ENCODE results near the gene VPS39. TPM values are rescaled to one million over a fixed set of nuclear protein-coding genes. Genes with fewer than 3 reads are reported as not detected.

VPS39 gene
- total and polyA plus RNA-seq, 7 experiments from 2014 or later, result 31.8 to 115 (median 90.4) TPM

GRCh38 chr15:42154212-42154941 lies 53.7 kb downstream of the VPS39 start:
- no peak overlapping the region for H3K4me3 ChIP-seq (ENCODE audit: low read length)
- ChIA-PET POLR2A (interaction anchor here (0.7 kb wide), 1 partner anchor 21 kb away, joined by 3 read pairs; no protein-coding TSS in a partner anchor), CTCF (no interaction called here)

GRCh38 chr15:42153874-42154211 lies 54.3 kb downstream of the VPS39 start:
- intact Hi-C loops (cut with micrococcal nuclease), result no loop called here
- CTCF ChIA-PET, result no interaction called here
- H3K4me3 ChIP-seq (ENCODE audit: low read length), result no peak overlapping the region

More at GRCh38 chr15:42154212-42154941, 53.7 kb downstream of the VPS39 start:
- Mint-ChIP-seq H3K9me3 (no peaks in the 10 kb centered on the region), H3K27me3 (no peaks in the 10 kb centered on the region), H3K4me3 (no peak overlapping the region), H3K36me3 (peaks cover 0 to 5% (median 0%) of the 10 kb centered on the region in 5 donors), H3K4me1 (peaks cover 0 to 4% (median 0%) of the 10 kb centered on the region in 7 donors), H3K27ac (no peak overlapping the region)
- H3K27ac ChIP-seq (ENCODE audit: low read depth, low read length), result no peak overlapping the region
- no peaks in the 10 kb centered on the region for H3K4me1 ChIP-seq (ENCODE audit: control insufficient read depth in 2 of 2, insufficient read depth in 2 of 2, low read length in 2 of 2)
- ATAC-seq (no peak), DNase-seq (no peak)
- intact Hi-C loops (cut with micrococcal nuclease), result no loop called here
- no peaks in the 10 kb centered on the region for H3K27me3 ChIP-seq (ENCODE audit: control insufficient read depth in 2 of 2, insufficient read depth in 2 of 2, low read length in 2 of 2)
- H3K9me3 ChIP-seq (ENCODE audit: control insufficient read depth in 2 of 3, low read length in 3 of 3), result no peaks in the 10 kb centered on the region
- peaks cover 0 to 9% (median 0%) of the 10 kb centered on the region in 3 experiments for H3K36me3 ChIP-seq (ENCODE audit: control insufficient read depth in 2 of 3, insufficient read depth in 3 of 3, low read length in 3 of 3)

GRCh38 chr15:42152921-42153698 lies 55.0 kb downstream of the VPS39 start:
- intact Hi-C loops (cut with micrococcal nuclease), result no loop called here
- H3K4me1 Mint-ChIP-seq, result no peaks in the 10 kb centered on the region
- ChIA-PET CTCF (no interaction called here), POLR2A (interaction anchor here (0.7 kb wide), 1 partner anchor 19 kb away, joined by 3 read pairs; no protein-coding TSS in a partner anchor)
- ATAC-seq (no peak), DNase-seq (no peak)
- H3K27me3 Mint-ChIP-seq, result no peaks in the 10 kb centered on the region
- H3K27ac ChIP-seq (ENCODE audit: low read depth, low read length), result no peak overlapping the region
- no peak overlapping the region for H3K4me3 Mint-ChIP-seq
- no peak overlapping the region for H3K27ac Mint-ChIP-seq
- no peaks in the 10 kb centered on the region for H3K36me3 ChIP-seq (ENCODE audit: control insufficient read depth in 2 of 3, insufficient read depth in 3 of 3, low read length in 3 of 3)
- no peaks in the 10 kb centered on the region for H3K36me3 Mint-ChIP-seq
- no peaks in the 10 kb centered on the region for H3K27me3 ChIP-seq (ENCODE audit: control insufficient read depth in 2 of 2, insufficient read depth in 2 of 2, low read length in 2 of 2)
- H3K9me3 ChIP-seq (ENCODE audit: control insufficient read depth in 2 of 3, low read length in 3 of 3), result no peaks in the 10 kb centered on the region
- no peaks in the 10 kb centered on the region for H3K4me1 ChIP-seq (ENCODE audit: control insufficient read depth in 2 of 2, insufficient read depth in 2 of 2, low read length in 2 of 2)
- no peaks in the 10 kb centered on the region for H3K9me3 Mint-ChIP-seq
- no peak overlapping the region for H3K4me3 ChIP-seq (ENCODE audit: low read length)

More at GRCh38 chr15:42153874-42154211, 54.3 kb downstream of the VPS39 start:
- Mint-ChIP-seq H3K4me3 (no peak overlapping the region), H3K27me3 (no peaks in the 10 kb centered on the region), H3K9me3 (no peaks in the 10 kb centered on the region), H3K4me1 (peaks cover 0 to 4% (median 0%) of the 10 kb centered on the region in 7 donors), H3K36me3 (peaks cover 0 to 5% (median 0%) of the 10 kb centered on the region in 5 donors), H3K27ac (no peak overlapping the region)
- POLR2A ChIA-PET, result interaction anchor here (0.7 kb wide), 1 partner anchor 20 kb away, joined by 3 read pairs; no protein-coding TSS in a partner anchor
- H3K27me3 ChIP-seq (ENCODE audit: control insufficient read depth in 2 of 2, insufficient read depth in 2 of 2, low read length in 2 of 2), result no peaks in the 10 kb centered on the region
- H3K4me1 ChIP-seq (ENCODE audit: control insufficient read depth in 2 of 2, insufficient read depth in 2 of 2, low read length in 2 of 2), result no peaks in the 10 kb centered on the region
- ATAC-seq, result no peak
- no peak for DNase-seq
- peaks cover 0 to 3% (median 0%) of the 10 kb centered on the region in 3 experiments for H3K36me3 ChIP-seq (ENCODE audit: control insufficient read depth in 2 of 3, insufficient read depth in 3 of 3, low read length in 3 of 3)
- no peak overlapping the region for H3K27ac ChIP-seq (ENCODE audit: low read depth, low read length)
- no peaks in the 10 kb centered on the region for H3K9me3 ChIP-seq (ENCODE audit: control insufficient read depth in 2 of 3, low read length in 3 of 3)

GRCh38 chr15:42152196-42152920 lies 55.7 kb downstream of the VPS39 start:
- H3K27me3 Mint-ChIP-seq, result no peaks in the 10 kb centered on the region
- intact Hi-C loops (cut with micrococcal nuclease), result no loop called here
- H3K27ac Mint-ChIP-seq, result no peak overlapping the region
- Histone ChIP-seq H3K27me3 (ENCODE audit: control insufficient read depth in 2 of 2, insufficient read depth in 2 of 2, low read length in 2 of 2) (no peaks in the 10 kb centered on the region), H3K4me1 (ENCODE audit: control insufficient read depth in 2 of 2, insufficient read depth in 2 of 2, low read length in 2 of 2) (no peaks in the 10 kb centered on the region), H3K36me3 (ENCODE audit: control insufficient read depth in 2 of 3, insufficient read depth in 3 of 3, low read length in 3 of 3) (no peaks in the 10 kb centered on the region), H3K27ac (ENCODE audit: low read depth, low read length) (no peak overlapping the region), H3K9me3 (ENCODE audit: control insufficient read depth in 2 of 3, low read length in 3 of 3) (no peaks in the 10 kb centered on the region), H3K4me3 (ENCODE audit: low read length) (no peak overlapping the region)
- no peaks in the 10 kb centered on the region for H3K9me3 Mint-ChIP-seq
- ATAC-seq, result peak; percentile 61
- no peaks in the 10 kb centered on the region for H3K36me3 Mint-ChIP-seq
- no peak for DNase-seq
- ChIA-PET POLR2A (no interaction called here), CTCF (no interaction called here)
- H3K4me1 Mint-ChIP-seq, result no peaks in the 10 kb centered on the region
- no peak overlapping the region for H3K4me3 Mint-ChIP-seq

- H3K4me3 ChIP-seq (ENCODE audit: low read length), result no peak overlapping the region
- no peak overlapping the region for H3K27ac ChIP-seq (ENCODE audit: low read depth, low read length)
- intact Hi-C loops (cut with micrococcal nuclease), result no loop called here
- DNase-seq, result no peak
- H3K36me3 ChIP-seq (ENCODE audit: control insufficient read depth in 2 of 3, insufficient read depth in 3 of 3, low read length in 3 of 3), result no peaks in the 10 kb centered on the region
- Mint-ChIP-seq H3K27ac (peak overlapping the region in 1 of 9 donors; percentile 18), H3K4me1 (no peaks in the 10 kb centered on the region), H3K9me3 (no peaks in the 10 kb centered on the region), H3K4me3 (no peak overlapping the region), H3K27me3 (no peaks in the 10 kb centered on the region), H3K36me3 (no peaks in the 10 kb centered on the region)
- ATAC-seq, result no peak
- CTCF ChIA-PET, result no interaction called here
- H3K27me3 ChIP-seq (ENCODE audit: control insufficient read depth in 2 of 2, insufficient read depth in 2 of 2, low read length in 2 of 2), result no peaks in the 10 kb centered on the region
- no peaks in the 10 kb centered on the region for H3K9me3 ChIP-seq (ENCODE audit: control insufficient read depth in 2 of 3, low read length in 3 of 3)
- no peaks in the 10 kb centered on the region for H3K4me1 ChIP-seq (ENCODE audit: control insufficient read depth in 2 of 2, insufficient read depth in 2 of 2, low read length in 2 of 2)
- POLR2A ChIA-PET, result no interaction called here
These were observed 56.4 kb downstream of the VPS39 start for GRCh38 chr15:42151736-42152135.

- intact Hi-C loops (cut with micrococcal nuclease), result no loop called here
- H3K4me1 ChIP-seq (ENCODE audit: control insufficient read depth in 2 of 2, insufficient read depth in 2 of 2, low read length in 2 of 2), result no peaks in the 10 kb centered on the region
- Mint-ChIP-seq H3K4me3 (no peak overlapping the region), H3K4me1 (no peaks in the 10 kb centered on the region), H3K9me3 (no peaks in the 10 kb centered on the region), H3K27me3 (no peaks in the 10 kb centered on the region), H3K27ac (peak overlapping the region in 1 of 9 donors; percentile 36), H3K36me3 (no peaks in the 10 kb centered on the region)
- H3K4me3 ChIP-seq (ENCODE audit: low read length), result no peak overlapping the region
- no peaks in the 10 kb centered on the region for H3K36me3 ChIP-seq (ENCODE audit: control insufficient read depth in 2 of 3, insufficient read depth in 3 of 3, low read length in 3 of 3)
- ChIA-PET CTCF (no interaction called here), POLR2A (no interaction called here)
- no peak for DNase-seq
- H3K9me3 ChIP-seq (ENCODE audit: control insufficient read depth in 2 of 3, low read length in 3 of 3), result no peaks in the 10 kb centered on the region
- H3K27me3 ChIP-seq (ENCODE audit: control insufficient read depth in 2 of 2, insufficient read depth in 2 of 2, low read length in 2 of 2), result no peaks in the 10 kb centered on the region
- ATAC-seq, result no peak
- H3K27ac ChIP-seq (ENCODE audit: low read depth, low read length), result no peak overlapping the region
These were observed 57.0 kb downstream of the VPS39 start for GRCh38 chr15:42151141-42151561.

All from naive thymus-derived CD4-positive, alpha-beta T cell (primary cell).